Lower leg skin (tissue), 4 donors: ENCODE data around the gene HOXA7. TPM values are rescaled to one million over a fixed set of nuclear protein-coding genes. Genes with fewer than 3 reads are reported as not detected.

Source experiments
- DNase-seq, 2 donors: peaks; one replicate each; pipeline ENCODE4 v3.0.0-alpha.2; 2019; ENCODE audit warnings: low spot score in 2 of 2
- H3K4me3 ChIP-seq: fragments of 200-600 bp; sonication (generic); 2 replicates; pipeline ENCODE4 v1.5.1; 2017; ENCODE audit warnings: mild to moderate bottlenecking, low read depth; ENCODE audit not compliant: poor library complexity, severe bottlenecking
- POLR2A ChIP-seq, 2 donors: fragments of 450-650 bp; IDR thresholded peaks; one replicate each; pipeline ENCODE4 v1.6.1; 2016 to 2017; ENCODE audit warnings: antibody characterized with exemption in 2 of 2, mild to moderate bottlenecking in 1 of 2, moderate library complexity in 1 of 2
- WGBS, 2 donors: methylation state at CpG; one replicate each; pipeline ENCODE4 v1.1.5; 2018; 5-methylcytosine and 5-hydroxymethylcytosine counted together
- intact Hi-C: fragments of 100-400 bp; cut with DNase I; formaldehyde crosslinking; loops from one replicate; pipeline ENCODE4 v1.15.0; 2023; ENCODE audit warnings: low total_unique reads
- total RNA-seq, 4 donors: library from RNA; depleted of rRNA; stranded (reverse); fragments of >200 nt; gene quantifications; one replicate each; pipeline ENCODE4 v1.1.0, GENCODE V29; 2016
- TF ChIP-seq, protein P1 (sequence below), 3 donors: fragments of 450-650 bp; IDR thresholded peaks; one replicate each; pipeline ENCODE4 v1.5.1; 2016; ENCODE audit warnings: antibody characterized with exemption in 3 of 3, mild to moderate bottlenecking in 3 of 3, moderate library complexity in 2 of 3

Gene HOXA7
- total RNA-seq, 4 donors from 2014 or later: 10.0 to 26.1 (median 18.1) TPM

DNA sequence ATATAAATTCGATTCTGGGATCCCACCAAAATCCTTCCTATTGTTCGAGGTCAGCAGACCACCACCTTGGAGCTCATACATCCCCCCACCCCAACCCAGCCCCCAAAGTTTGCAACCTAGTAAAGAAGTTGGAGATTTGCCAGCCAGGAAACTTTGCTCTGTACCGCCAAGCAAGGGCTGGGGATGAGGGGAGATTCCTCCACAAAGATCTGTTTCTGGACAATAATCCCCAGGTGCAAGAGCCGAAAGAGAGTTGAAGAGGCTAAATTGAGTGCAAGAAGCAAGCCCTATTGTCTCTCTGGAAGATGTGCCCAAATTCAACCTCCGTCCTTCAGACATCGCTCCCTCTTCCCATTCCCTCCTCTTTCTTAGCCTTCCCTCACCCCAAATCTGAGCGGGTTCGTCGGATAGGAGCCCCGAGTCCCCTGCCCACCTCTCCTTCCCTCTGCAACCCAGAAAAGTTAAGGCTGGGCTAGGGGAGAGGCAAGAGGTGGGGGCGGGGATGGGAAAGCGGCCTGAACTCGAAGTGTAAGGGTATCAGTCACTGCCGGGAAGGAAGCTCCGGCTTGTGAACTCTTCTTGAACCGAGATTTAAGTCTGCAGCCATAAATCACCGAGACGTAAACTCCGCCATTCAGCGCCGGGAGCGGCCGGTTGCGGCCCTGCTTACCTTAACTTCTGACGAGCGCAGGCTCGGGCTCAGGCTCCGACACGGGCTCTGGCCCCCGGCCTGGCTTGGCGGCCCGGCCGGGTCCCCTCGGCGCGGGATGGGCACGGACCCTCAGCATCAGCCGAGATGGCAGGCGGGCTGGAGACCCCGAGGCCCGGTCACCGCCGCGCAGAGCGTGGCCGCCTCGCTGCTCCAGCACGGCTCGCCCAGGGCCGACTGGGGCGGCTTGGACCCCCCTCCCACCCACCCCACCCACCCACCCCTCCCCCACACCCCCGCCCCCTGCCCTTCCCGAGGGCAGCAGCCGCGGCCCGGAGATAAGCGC lies 43.2 kb downstream of the HOXA7 start:
- intact Hi-C loops: no loop called here
- 43 to 53% methylated on average over 39 to 45 of the region's 57 CpGs for WGBS, 2 donors
- H3K4me3 ChIP-seq: no peak overlapping the region
- TF ChIP-seq, protein P1, sequence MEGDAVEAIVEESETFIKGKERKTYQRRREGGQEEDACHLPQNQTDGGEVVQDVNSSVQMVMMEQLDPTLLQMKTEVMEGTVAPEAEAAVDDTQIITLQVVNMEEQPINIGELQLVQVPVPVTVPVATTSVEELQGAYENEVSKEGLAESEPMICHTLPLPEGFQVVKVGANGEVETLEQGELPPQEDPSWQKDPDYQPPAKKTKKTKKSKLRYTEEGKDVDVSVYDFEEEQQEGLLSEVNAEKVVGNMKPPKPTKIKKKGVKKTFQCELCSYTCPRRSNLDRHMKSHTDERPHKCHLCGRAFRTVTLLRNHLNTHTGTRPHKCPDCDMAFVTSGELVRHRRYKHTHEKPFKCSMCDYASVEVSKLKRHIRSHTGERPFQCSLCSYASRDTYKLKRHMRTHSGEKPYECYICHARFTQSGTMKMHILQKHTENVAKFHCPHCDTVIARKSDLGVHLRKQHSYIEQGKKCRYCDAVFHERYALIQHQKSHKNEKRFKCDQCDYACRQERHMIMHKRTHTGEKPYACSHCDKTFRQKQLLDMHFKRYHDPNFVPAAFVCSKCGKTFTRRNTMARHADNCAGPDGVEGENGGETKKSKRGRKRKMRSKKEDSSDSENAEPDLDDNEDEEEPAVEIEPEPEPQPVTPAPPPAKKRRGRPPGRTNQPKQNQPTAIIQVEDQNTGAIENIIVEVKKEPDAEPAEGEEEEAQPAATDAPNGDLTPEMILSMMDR (IDR thresholded peaks at IDR 0.05): no peak
- no peak for TF ChIP-seq POLR2A (IDR thresholded peaks at IDR 0.05)
- no peak for DNase-seq

DNA sequence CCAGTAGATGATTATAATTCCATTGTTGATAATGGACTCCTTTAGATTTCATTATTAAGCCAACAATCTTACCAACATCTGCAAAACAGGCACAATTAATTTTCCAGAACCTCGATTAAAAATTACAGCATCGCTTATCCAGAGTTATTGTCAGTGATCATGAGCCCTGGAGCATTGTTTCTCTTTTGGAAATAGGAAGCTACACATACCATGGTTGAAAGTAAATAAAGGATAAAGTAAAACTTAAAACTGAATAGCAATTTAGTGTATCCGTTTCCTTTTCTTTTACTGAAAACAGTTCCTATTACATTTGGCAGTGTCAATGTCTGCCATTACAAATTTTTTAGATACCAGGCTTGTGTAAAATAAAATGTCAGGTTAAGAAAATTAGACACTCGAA lies 44.1 kb downstream of the HOXA7 start:
- WGBS, 2 donors: 48 to 65% methylated on average over 4 of the region's 4 CpGs
- TF ChIP-seq POLR2A (IDR thresholded peaks at IDR 0.05): no peak
- TF ChIP-seq, protein P1 (IDR thresholded peaks at IDR 0.05): no peak
- no peak for DNase-seq
- H3K4me3 ChIP-seq: no peak overlapping the region
- intact Hi-C loops: no loop called here

DNA sequence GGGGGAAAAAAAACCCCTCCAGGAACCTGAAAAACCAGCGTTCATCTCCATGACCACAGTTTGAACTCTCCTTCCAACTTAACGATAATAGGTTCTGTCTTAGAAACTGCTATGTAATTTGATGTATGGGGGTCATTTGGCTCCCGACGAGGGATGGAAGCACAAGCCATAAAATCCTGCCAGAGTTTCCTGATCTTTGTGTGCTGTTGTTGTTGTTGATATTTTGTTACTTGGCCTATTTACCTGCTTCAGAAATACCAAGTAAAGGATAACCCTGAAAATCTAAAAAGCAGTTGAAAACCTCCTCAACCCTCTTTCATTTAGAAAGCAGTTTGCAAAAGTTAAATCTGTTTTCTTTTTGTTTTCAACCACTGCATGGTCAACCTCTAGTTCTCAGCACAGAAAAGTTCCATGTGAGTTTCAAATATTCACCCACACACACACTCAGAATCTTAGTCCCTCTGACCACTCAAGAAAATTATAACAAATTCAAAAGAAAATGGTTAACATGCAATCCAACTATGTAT lies 44.7 kb downstream of the HOXA7 start:
- 52 to 63% methylated on average over 4 of the region's 4 CpGs for WGBS, 2 donors
- intact Hi-C loops: no loop called here
- no peak overlapping the region for H3K4me3 ChIP-seq
- DNase-seq: no peak
- TF ChIP-seq POLR2A (IDR thresholded peaks at IDR 0.05): no peak
- TF ChIP-seq, protein P1 (IDR thresholded peaks at IDR 0.05): no peak

DNA sequence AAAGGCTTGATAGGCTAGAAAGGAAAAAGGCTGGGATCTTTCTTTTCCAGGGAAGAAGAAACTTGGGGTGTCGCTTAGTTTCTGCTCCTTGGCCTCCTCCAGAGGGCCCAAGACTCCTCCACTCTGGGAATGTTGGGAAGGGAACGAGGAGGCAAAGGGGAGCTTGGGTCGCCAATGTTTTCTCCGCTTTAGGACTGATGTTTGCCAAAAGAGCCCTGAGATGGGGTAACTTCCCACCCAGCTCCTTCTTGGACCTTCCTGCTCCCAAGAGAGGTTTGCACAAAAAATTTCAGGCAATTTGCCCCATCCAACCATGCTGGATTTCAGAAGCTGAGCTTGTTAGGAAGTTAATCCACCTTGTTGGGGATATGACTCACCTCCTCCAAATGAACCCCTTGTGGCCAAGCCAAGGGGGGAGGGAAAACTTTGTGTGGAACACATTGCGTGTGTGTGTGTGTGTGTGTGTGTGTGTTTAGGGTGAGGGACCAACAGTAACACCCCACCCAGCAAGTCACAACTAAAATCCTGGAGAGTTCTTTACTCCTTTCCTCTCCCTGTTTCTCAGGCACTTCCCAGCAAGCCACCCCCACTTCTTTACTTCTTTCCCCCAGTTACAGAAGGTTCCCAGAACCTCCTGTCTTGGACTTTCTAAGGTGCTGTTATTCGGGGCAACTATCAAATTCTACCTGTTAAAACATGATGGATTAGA lies 45.3 kb downstream of the HOXA7 start:
- WGBS, 2 donors: 44 to 74% methylated on average over 6 of the region's 6 CpGs
- TF ChIP-seq, protein P1 (IDR thresholded peaks at IDR 0.05): no peak
- TF ChIP-seq POLR2A (IDR thresholded peaks at IDR 0.05): no peak
- no peak for DNase-seq
- intact Hi-C loops: no loop called here
- H3K4me3 ChIP-seq: no peak overlapping the region

DNA sequence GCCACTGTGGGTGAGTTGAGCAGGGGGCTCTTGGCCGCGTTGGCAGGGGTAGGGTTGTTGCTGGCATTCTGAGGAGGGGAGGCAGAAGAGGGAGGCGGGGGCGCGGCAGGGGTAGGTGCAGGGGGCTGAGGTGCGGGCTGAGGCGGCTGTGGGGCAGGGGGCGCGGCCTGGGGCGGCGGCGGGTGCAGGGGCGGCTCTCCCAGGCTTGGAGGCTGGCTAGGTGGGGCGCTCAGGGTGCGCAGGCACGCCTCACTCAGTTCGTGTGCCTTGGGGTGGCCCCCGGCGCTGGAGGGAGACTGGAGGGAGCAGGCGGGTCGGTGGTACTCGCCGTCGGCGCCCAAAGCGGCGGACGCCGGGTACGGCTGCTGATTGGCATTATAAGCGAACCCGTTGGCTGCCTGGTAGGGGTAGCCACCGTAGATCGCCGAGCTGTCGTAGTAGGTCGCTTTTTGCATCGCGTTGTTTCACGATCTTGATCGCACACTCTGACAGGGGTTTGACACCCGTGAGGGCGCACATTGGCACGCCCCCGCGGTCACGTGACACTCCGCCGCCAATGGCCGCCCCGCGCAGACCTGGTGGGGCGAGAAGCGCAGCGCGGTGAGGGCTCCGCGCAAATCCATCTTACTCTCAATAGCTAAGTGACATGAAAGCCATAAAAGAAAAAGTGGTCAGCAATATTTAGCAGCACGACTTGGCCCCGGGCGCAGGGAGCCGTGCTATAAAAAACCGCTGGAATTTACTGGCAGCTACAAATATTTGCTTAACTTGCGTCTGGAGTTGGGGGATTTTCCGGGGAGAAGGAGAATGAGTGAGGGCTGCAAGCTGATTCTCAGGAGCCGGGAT lies 46.1 kb downstream of the HOXA7 start:
- H3K4me3 ChIP-seq: no peak overlapping the region
- WGBS, 2 donors: 69% methylated on average over 60 to 66 of the region's 66 CpGs
- TF ChIP-seq, protein P1 (IDR thresholded peaks at IDR 0.05): no peak
- no peak for TF ChIP-seq POLR2A (IDR thresholded peaks at IDR 0.05)
- intact Hi-C loops: no loop called here
- peak in 1 of 2 donors; percentile 84 for DNase-seq
